Activated naive CD8-positive, alpha-beta T cell treated with anti-CD3 and anti-CD28 coated beads for 36 hours (primary cell): ENCODE measurements around the gene FAM20A. TPM values are rescaled to one million over a fixed set of nuclear protein-coding genes. Genes with fewer than 3 reads are reported as not detected.

Experiments used
- DNase-seq: peaks from one replicate; pipeline ENCODE4 v3.0.0; 2021
- H3K27ac Mint-ChIP-seq: one replicate; pipeline ENCODE4 v1.8.0; 2022; ENCODE audit warnings: mild to moderate bottlenecking, moderate library complexity, mixed read lengths
- H3K27me3 Mint-ChIP-seq: one replicate; pipeline ENCODE4 v1.8.0; 2022; ENCODE audit warnings: mild to moderate bottlenecking, mixed read lengths
- H3K36me3 Mint-ChIP-seq: one replicate; pipeline ENCODE4 v1.8.0; 2021; ENCODE audit warnings: mild to moderate bottlenecking, mixed read lengths
- H3K4me1 Mint-ChIP-seq: one replicate; pipeline ENCODE4 v1.8.0; 2021; ENCODE audit warnings: mixed read lengths
- H3K4me3 Mint-ChIP-seq: one replicate; pipeline ENCODE4 v1.8.0; 2022; ENCODE audit warnings: mild to moderate bottlenecking, moderate library complexity, mixed read lengths
- H3K9me3 Mint-ChIP-seq: one replicate; pipeline ENCODE4 v1.8.0; 2022; ENCODE audit warnings: mixed read lengths
- total RNA-seq, 2 experiments: library from RNA; stranded (reverse); gene quantifications; one replicate each; pipeline ENCODE4 v1.2.3, GENCODE V29; 2021

Gene FAM20A
- total RNA-seq, 2 experiments from 2014 or later: not detected

DNA sequence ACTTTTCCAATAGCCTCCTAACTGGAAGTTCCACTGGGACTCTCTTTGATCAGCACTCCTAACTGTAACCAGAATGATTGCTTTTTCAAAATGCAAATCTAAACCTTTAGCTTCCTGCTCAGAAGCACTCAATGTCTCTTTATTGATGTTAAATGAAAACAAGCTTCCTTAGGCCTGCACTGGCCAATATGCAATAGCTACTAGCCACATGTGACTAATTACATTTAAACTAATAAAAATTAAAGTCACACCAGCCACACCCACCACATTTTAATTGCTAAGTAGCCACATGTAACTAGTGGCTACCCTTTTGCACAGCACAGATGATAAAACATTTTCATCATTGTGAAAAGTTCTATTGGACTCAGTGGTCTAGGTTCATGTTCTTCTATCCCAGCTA, 31.8 kb downstream of the FAM20A start:
- Mint-ChIP-seq H3K36me3 (no peaks in the 10 kb centered on the region), H3K27ac (no peak overlapping the region), H3K4me3 (no peak overlapping the region), H3K27me3 (peaks cover 6% of the 10 kb centered on the region), H3K9me3 (no peaks in the 10 kb centered on the region), H3K4me1 (no peaks in the 10 kb centered on the region)
- no peak for DNase-seq

GRCh38 chr17:68568581-68568980, 32.6 kb downstream of the FAM20A start:
- H3K9me3 Mint-ChIP-seq: no peaks in the 10 kb centered on the region
- H3K27ac Mint-ChIP-seq: no peak overlapping the region
- peaks cover 6% of the 10 kb centered on the region for H3K27me3 Mint-ChIP-seq
- no peaks in the 10 kb centered on the region for H3K36me3 Mint-ChIP-seq
- no peak for DNase-seq
- H3K4me3 Mint-ChIP-seq: no peak overlapping the region
- H3K4me1 Mint-ChIP-seq: no peaks in the 10 kb centered on the region

GRCh38 chr17:68567581-68567980, 33.6 kb downstream of the FAM20A start:
- Mint-ChIP-seq H3K27me3 (peaks cover 6% of the 10 kb centered on the region), H3K9me3 (no peaks in the 10 kb centered on the region), H3K4me1 (no peaks in the 10 kb centered on the region), H3K27ac (no peak overlapping the region), H3K36me3 (no peaks in the 10 kb centered on the region), H3K4me3 (no peak overlapping the region)
- no peak for DNase-seq

DNA sequence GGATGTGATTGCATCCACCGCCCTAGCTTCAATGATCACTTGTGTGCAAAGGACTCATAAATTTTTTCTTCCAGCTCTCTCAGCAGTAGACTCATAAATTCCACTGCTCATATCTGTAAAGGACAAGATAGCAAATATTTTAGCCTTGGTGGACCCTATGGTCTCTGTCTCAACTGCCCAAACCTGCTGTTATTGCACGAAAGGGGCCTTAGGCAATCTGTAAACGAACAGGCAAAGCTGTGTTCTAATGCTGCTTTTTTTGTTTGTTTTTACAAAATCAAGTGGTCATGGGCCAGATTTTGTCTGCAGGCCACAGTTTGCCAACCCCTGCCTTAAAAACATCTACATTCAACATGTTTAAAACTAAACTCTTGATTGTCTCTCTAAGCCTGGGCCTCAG, 34.1 kb downstream of the FAM20A start:
- no peaks in the 10 kb centered on the region for H3K4me1 Mint-ChIP-seq
- H3K9me3 Mint-ChIP-seq: no peaks in the 10 kb centered on the region
- H3K27me3 Mint-ChIP-seq: peaks cover 6% of the 10 kb centered on the region
- no peaks in the 10 kb centered on the region for H3K36me3 Mint-ChIP-seq
- no peak for DNase-seq
- H3K4me3 Mint-ChIP-seq: no peak overlapping the region
- no peak overlapping the region for H3K27ac Mint-ChIP-seq

- Mint-ChIP-seq H3K36me3 (no peaks in the 10 kb centered on the region), H3K4me1 (no peaks in the 10 kb centered on the region), H3K27ac (no peak overlapping the region), H3K4me3 (no peak overlapping the region), H3K27me3 (peaks cover 6% of the 10 kb centered on the region), H3K9me3 (no peaks in the 10 kb centered on the region)
- DNase-seq: no peak
Measured at GRCh38 chr17:68566442-68566738, 34.8 kb downstream of the FAM20A start.

GRCh38 chr17:68565661-68566441, 35.3 kb downstream of the FAM20A start:
- Mint-ChIP-seq H3K27ac (no peak overlapping the region), H3K27me3 (peaks cover 6% of the 10 kb centered on the region), H3K4me3 (no peak overlapping the region), H3K4me1 (peaks cover 5% of the 10 kb centered on the region), H3K9me3 (no peaks in the 10 kb centered on the region), H3K36me3 (no peaks in the 10 kb centered on the region)
- no peak for DNase-seq

DNA sequence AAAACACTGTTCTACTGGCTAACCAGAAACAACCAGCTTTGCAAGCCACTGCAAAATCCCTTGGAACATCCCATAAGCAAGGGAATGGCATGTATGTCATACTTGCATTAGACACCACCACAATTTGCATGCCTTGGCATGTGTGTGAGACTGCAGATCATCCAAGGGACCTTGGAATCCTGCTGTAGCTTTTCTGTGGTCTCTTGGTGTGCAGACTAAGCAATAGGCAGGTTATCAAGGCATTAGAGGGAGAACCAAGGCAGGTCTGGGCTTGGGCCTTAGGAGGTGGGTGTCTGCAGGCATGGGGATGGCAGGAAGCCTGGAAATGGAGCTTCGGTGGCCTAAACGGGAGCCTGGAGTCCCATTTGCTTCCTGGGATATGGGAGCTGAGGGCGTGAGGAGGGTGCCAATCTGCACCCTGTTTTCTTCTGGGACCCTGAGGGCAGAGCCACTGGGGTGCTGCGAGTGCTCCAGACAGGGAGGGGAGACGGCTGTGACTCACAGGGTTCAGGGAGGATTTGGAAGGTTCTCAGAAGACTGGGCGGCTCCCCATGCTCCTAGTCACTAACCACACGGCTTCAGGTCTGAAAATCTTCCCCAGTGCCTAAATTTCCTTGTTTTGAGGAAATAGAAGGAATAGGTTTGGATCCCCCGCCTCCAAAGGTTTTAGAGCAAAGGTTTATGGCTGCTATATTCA, 36.6 kb downstream of the FAM20A start:
- peaks cover 2% of the 10 kb centered on the region for H3K36me3 Mint-ChIP-seq
- no peaks in the 10 kb centered on the region for H3K9me3 Mint-ChIP-seq
- H3K4me3 Mint-ChIP-seq: no peak overlapping the region
- H3K27me3 Mint-ChIP-seq: peaks cover 6% of the 10 kb centered on the region
- no peak for DNase-seq
- H3K4me1 Mint-ChIP-seq: peaks cover 5% of the 10 kb centered on the region
- H3K27ac Mint-ChIP-seq: no peak overlapping the region

- no peak for DNase-seq
- H3K4me1 Mint-ChIP-seq: peaks cover 5% of the 10 kb centered on the region
- no peak overlapping the region for H3K27ac Mint-ChIP-seq
- peaks cover 3% of the 10 kb centered on the region for H3K36me3 Mint-ChIP-seq
- H3K9me3 Mint-ChIP-seq: no peaks in the 10 kb centered on the region
- H3K27me3 Mint-ChIP-seq: peaks cover 6% of the 10 kb centered on the region
- H3K4me3 Mint-ChIP-seq: no peak overlapping the region
Measured at GRCh38 chr17:68562736-68563135, 38.4 kb downstream of the FAM20A start.

DNA sequence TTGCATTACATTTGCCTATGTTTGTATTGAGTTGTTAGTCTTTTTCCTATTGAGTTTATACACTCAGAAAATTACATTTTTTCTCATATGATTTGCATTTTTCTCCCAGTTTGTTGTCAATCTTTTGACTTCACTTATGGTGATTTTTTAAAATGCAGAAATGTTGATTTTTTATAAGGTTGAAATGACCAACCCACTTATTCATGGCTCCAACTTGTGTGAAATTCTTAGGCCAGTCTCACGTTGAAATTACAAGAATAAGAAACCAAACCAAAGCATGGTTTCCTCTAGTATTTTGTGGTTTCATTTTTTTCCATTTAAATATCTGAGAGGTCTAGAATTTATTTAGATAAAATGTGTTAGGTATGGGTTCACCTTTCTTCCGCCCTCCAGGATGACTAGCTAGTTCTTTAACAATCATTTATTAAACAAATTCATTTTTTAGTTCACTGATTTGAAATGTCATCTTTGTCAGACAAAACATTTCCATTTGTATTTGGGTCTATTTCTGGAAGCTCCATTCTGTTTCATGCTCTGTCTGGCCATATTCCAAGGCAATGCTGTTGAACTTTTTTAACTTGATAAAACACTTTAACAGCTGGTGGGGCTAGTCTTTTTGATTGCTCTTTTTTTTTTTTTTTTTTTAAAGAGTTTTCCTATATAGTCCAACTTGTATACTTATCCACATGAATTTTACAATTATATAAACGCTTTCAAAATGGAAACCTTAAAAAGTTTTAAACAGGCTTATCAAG, 40.0 kb downstream of the FAM20A start:
- Mint-ChIP-seq H3K9me3 (no peaks in the 10 kb centered on the region), H3K27ac (no peak overlapping the region), H3K36me3 (peaks cover 3% of the 10 kb centered on the region), H3K27me3 (peaks cover 6% of the 10 kb centered on the region), H3K4me3 (no peak overlapping the region), H3K4me1 (peaks cover 5% of the 10 kb centered on the region)
- no peak for DNase-seq

DNA sequence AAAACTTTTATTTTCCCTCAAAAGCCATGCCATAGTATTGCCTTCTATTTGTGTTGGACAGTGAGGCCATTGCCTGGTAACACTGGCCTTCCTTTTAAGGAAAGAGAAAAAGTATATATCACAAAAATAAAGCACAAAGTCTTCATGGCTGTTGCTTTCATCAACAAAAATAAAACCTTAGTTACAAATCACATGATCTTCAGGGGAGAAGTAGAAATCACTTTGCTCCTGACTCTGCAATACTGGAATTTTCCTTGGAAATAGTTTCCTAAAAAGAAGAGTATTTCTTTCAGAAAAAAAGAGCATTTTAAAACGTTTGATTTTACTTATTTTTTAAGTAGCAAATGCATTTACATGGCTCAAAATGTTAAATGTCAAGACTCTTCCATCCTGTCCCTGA, 41.9 kb downstream of the FAM20A start:
- H3K27me3 Mint-ChIP-seq: no peaks in the 10 kb centered on the region
- H3K4me3 Mint-ChIP-seq: no peak overlapping the region
- no peak for DNase-seq
- H3K4me1 Mint-ChIP-seq: peaks cover 5% of the 10 kb centered on the region
- H3K27ac Mint-ChIP-seq: no peak overlapping the region
- H3K36me3 Mint-ChIP-seq: peaks cover 3% of the 10 kb centered on the region
- no peaks in the 10 kb centered on the region for H3K9me3 Mint-ChIP-seq

GRCh38 chr17:68556551-68556950, 44.6 kb downstream of the FAM20A start:
- H3K4me3 Mint-ChIP-seq: no peak overlapping the region
- H3K4me1 Mint-ChIP-seq: peaks cover 5% of the 10 kb centered on the region
- no peak for DNase-seq
- H3K9me3 Mint-ChIP-seq: no peaks in the 10 kb centered on the region
- peaks cover 3% of the 10 kb centered on the region for H3K36me3 Mint-ChIP-seq
- H3K27me3 Mint-ChIP-seq: no peaks in the 10 kb centered on the region
- no peak overlapping the region for H3K27ac Mint-ChIP-seq

GRCh38 chr17:68544111-68544915, 56.9 kb downstream of the FAM20A start:
- H3K27ac Mint-ChIP-seq: no peak overlapping the region
- H3K27me3 Mint-ChIP-seq: no peaks in the 10 kb centered on the region
- H3K9me3 Mint-ChIP-seq: no peaks in the 10 kb centered on the region
- no peaks in the 10 kb centered on the region for H3K36me3 Mint-ChIP-seq
- H3K4me3 Mint-ChIP-seq: no peak overlapping the region
- DNase-seq: no peak
- no peaks in the 10 kb centered on the region for H3K4me1 Mint-ChIP-seq

DNA sequence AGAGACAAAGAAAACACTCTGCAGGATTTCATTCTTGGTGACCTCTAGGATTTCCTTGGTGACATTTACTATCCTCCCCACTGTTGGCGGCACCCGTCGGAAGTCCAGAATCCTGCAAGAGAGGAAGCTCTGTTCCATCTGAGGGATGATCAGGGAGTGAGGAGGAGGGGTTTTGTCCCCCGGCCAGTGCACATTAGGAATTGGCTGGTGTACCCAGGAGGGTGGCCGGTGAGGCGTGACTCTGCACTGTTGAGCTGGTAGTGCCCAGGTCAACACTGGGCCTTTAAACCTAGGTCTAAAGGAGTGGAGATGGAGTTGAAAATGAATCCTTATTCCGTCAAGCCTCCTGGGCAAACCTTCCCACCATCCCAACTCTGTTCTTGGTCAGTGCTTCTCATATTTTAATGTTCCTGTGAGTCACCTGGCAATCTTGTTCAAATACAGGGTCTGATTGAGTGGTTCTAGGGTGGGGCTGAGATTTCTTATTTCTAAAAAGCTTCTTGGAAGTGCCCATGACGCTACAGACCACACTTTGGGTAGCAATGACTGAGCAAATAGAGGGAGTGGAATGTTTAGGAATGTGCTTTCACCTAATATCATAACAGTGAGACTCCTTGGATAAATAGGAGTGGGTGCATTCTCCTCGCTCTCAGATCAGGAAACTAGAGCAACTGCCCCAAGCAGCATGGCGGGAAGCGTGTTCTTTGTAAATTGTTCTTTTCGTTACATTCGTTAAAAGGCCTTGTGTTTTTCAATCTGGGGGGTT, 58.3 kb downstream of the FAM20A start:
- H3K4me1 Mint-ChIP-seq: no peaks in the 10 kb centered on the region
- no peak overlapping the region for H3K4me3 Mint-ChIP-seq
- no peak for DNase-seq
- no peak overlapping the region for H3K27ac Mint-ChIP-seq
- H3K27me3 Mint-ChIP-seq: no peaks in the 10 kb centered on the region
- no peaks in the 10 kb centered on the region for H3K9me3 Mint-ChIP-seq
- no peaks in the 10 kb centered on the region for H3K36me3 Mint-ChIP-seq

DNA sequence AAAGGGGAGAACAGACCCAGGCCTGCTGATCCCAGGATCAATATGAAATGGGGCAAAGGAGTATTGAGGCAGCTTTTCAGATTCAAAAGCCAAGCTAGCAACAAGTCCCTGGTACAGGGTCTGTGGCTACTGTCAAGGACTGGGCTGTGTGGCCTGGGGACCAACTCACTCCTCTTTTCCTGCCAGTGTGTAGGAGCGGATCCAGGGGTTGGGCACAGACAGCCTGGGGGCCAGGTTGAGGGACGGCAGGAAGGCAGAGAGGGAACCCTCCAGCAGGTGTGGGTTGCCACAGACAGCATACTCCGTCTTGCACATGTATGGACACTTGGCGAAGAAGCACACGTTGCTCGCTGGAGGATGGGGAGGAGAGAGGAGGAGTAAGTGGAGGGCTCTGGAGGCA, 59.4 kb downstream of the FAM20A start:
- Mint-ChIP-seq H3K4me3 (no peak overlapping the region), H3K36me3 (no peaks in the 10 kb centered on the region), H3K9me3 (no peaks in the 10 kb centered on the region), H3K27ac (no peak overlapping the region), H3K4me1 (no peaks in the 10 kb centered on the region), H3K27me3 (no peaks in the 10 kb centered on the region)
- DNase-seq: no peak
